CD4-positive, alpha-beta T cell treated with Interleukin-17A for 1 hour (primary cell): ENCODE data around the gene CROT.

Experiments used
- DNase-seq: peaks from one replicate; pipeline ENCODE4 v3.0.0-alpha.2; 2020

Gene CROT

GRCh38 chr7:87344446-87344845 lies 1.0 kb upstream of the CROT start:
- DNase-seq, result no peak

GRCh38 chr7:87345962-87346371 lies 503 bp downstream of the CROT start:
- DNase-seq, result no peak

- no peak for DNase-seq
Measured at GRCh38 chr7:87347207-87347606, 1.7 kb downstream of the CROT start.

GRCh38 chr7:87347664-87348063 lies 2.2 kb downstream of the CROT start:
- no peak for DNase-seq

- DNase-seq, result no peak
Measured at GRCh38 chr7:87354749-87355148, 9.3 kb downstream of the CROT start.

GRCh38 chr7:87356448-87356847 lies 11.0 kb downstream of the CROT start:
- DNase-seq, result no peak

- DNase-seq, result no peak
Measured at GRCh38 chr7:87359366-87359765, 13.9 kb downstream of the CROT start.

- no peak for DNase-seq
Measured at GRCh38 chr7:87361320-87361719, 15.9 kb downstream of the CROT start.

GRCh38 chr7:87363342-87363741 lies 17.9 kb downstream of the CROT start:
- DNase-seq, result no peak

- no peak for DNase-seq
Measured at GRCh38 chr7:87364246-87364645, 18.8 kb downstream of the CROT start.

GRCh38 chr7:87369216-87369615 lies 23.8 kb downstream of the CROT start:
- peak; percentile 56 for DNase-seq

GRCh38 chr7:87370660-87371180 lies 25.3 kb downstream of the CROT start:
- DNase-seq, result no peak

GRCh38 chr7:87375662-87376435 lies 30.4 kb downstream of the CROT start:
- DNase-seq, result no peak

- no peak for DNase-seq
Measured at GRCh38 chr7:87380905-87381304, 35.4 kb downstream of the CROT start.

- no peak for DNase-seq
Measured at GRCh38 chr7:87391020-87391701, 45.7 kb downstream of the CROT start.

- no peak for DNase-seq
Measured at GRCh38 chr7:87395442-87396020, 50.1 kb downstream of the CROT start.

GRCh38 chr7:87398446-87398845 lies 53.0 kb downstream of the CROT start:
- DNase-seq, result no peak

- no peak for DNase-seq
Measured at GRCh38 chr7:87404674-87405073, 59.2 kb downstream of the CROT start.

- DNase-seq, result no peak
Measured at GRCh38 chr7:87411186-87411585, 65.7 kb downstream of the CROT start.

- DNase-seq, result no peak
Measured at GRCh38 chr7:87413029-87413428, 67.6 kb downstream of the CROT start.

GRCh38 chr7:87413951-87414793 lies 68.7 kb downstream of the CROT start:
- no peak for DNase-seq

- DNase-seq, result no peak
Measured at GRCh38 chr7:87414794-87415188, 69.3 kb downstream of the CROT start.
